WERI-Rb-1 (cell line): ENCODE data around the gene CCDC82.

Source experiments
- DNase-seq: peaks from one replicate; pipeline ENCODE4 v3.0.0-alpha.2; 2020
- H3K27ac ChIP-seq: fragments of 250-450 bp; sonication (Bioruptor Pico); 2 replicates; pipeline ENCODE4 v1.5.1; 2020; ENCODE audit warnings: mild to moderate bottlenecking, moderate library complexity
- H3K27me3 ChIP-seq: fragments of 250-450 bp; sonication (Bioruptor Pico); 2 replicates; pipeline ENCODE4 v1.5.1; 2021; ENCODE audit warnings: mild to moderate bottlenecking, low read depth, moderate library complexity; ENCODE audit not compliant: insufficient read depth, severe bottlenecking
- H3K36me3 ChIP-seq: fragments of 250-450 bp; sonication (Bioruptor Pico); 2 replicates; pipeline ENCODE4 v1.5.1; 2020; ENCODE audit warnings: mild to moderate bottlenecking, moderate library complexity
- H3K4me3 ChIP-seq: 2 replicates; pipeline ENCODE4 v1.5.1; 2011; ENCODE audit warnings: low read depth, mild to moderate bottlenecking, control low read depth, low read length
- H3K9me3 ChIP-seq: fragments of 250-450 bp; sonication (Bioruptor Pico); 2 replicates; pipeline ENCODE4 v1.5.1; 2021; ENCODE audit warnings: mild to moderate bottlenecking, moderate library complexity; ENCODE audit not compliant: severe bottlenecking
- CTCF ChIP-seq: IDR thresholded peaks from 2 replicates; pipeline ENCODE4 v1.5.1; 2011; ENCODE audit warnings: low read depth, mild to moderate bottlenecking, control low read depth, inconsistent platforms, low read length

Gene CCDC82

GRCh38 chr11:96376796-96377195 lies 12.9 kb downstream of the CCDC82 start:
- H3K27ac ChIP-seq = no peak overlapping the region
- no peaks in the 10 kb centered on the region for H3K27me3 ChIP-seq
- no peak for TF ChIP-seq CTCF
- H3K4me3 ChIP-seq = no peak overlapping the region
- H3K9me3 ChIP-seq = no peaks in the 10 kb centered on the region
- peaks cover 21% of the 10 kb centered on the region for H3K36me3 ChIP-seq
- DNase-seq = no peak

- Histone ChIP-seq H3K27ac (no peak overlapping the region), H3K9me3 (no peaks in the 10 kb centered on the region), H3K36me3 (peaks cover 28% of the 10 kb centered on the region), H3K4me3 (no peak overlapping the region), H3K27me3 (no peaks in the 10 kb centered on the region)
- TF ChIP-seq CTCF = no peak
- DNase-seq = no peak
These were observed 15.9 kb downstream of the CCDC82 start for GRCh38 chr11:96373826-96374225.

GRCh38 chr11:96367342-96367741 lies 22.4 kb downstream of the CCDC82 start:
- peaks cover 45% of the 10 kb centered on the region for H3K36me3 ChIP-seq
- H3K27me3 ChIP-seq = no peaks in the 10 kb centered on the region
- no peak overlapping the region for H3K27ac ChIP-seq
- no peak for DNase-seq
- no peaks in the 10 kb centered on the region for H3K9me3 ChIP-seq
- no peak for TF ChIP-seq CTCF
- no peak overlapping the region for H3K4me3 ChIP-seq

GRCh38 chr11:96366024-96366423 lies 23.7 kb downstream of the CCDC82 start:
- TF ChIP-seq CTCF = no peak
- H3K9me3 ChIP-seq = no peaks in the 10 kb centered on the region
- no peak overlapping the region for H3K27ac ChIP-seq
- H3K4me3 ChIP-seq = no peak overlapping the region
- peaks cover 42% of the 10 kb centered on the region for H3K36me3 ChIP-seq
- DNase-seq = no peak
- H3K27me3 ChIP-seq = no peaks in the 10 kb centered on the region

GRCh38 chr11:96365493-96365892 lies 24.2 kb downstream of the CCDC82 start:
- Histone ChIP-seq H3K9me3 (no peaks in the 10 kb centered on the region), H3K27me3 (no peaks in the 10 kb centered on the region), H3K27ac (no peak overlapping the region), H3K4me3 (no peak overlapping the region), H3K36me3 (peaks cover 37% of the 10 kb centered on the region)
- DNase-seq = no peak
- TF ChIP-seq CTCF = no peak

GRCh38 chr11:96361778-96362177 lies 27.9 kb downstream of the CCDC82 start:
- no peak for DNase-seq

More at GRCh38 chr11:96361778-96362177, 27.9 kb downstream of the CCDC82 start:
- TF ChIP-seq CTCF = no peak
- H3K4me3 ChIP-seq = no peak overlapping the region
- no peaks in the 10 kb centered on the region for H3K27me3 ChIP-seq
- peaks cover 24% of the 10 kb centered on the region for H3K36me3 ChIP-seq
- H3K9me3 ChIP-seq = no peaks in the 10 kb centered on the region
- H3K27ac ChIP-seq = no peak overlapping the region
